ELF-1 (cell line): ENCODE results near the gene SPDYE4.

ENCODE experiments used
- DNase-seq: peaks from one replicate; pipeline ENCODE4 v3.0.0-alpha.2; 2016; ENCODE audit warnings: low read depth, low spot score

SPDYE4 gene

DNA sequence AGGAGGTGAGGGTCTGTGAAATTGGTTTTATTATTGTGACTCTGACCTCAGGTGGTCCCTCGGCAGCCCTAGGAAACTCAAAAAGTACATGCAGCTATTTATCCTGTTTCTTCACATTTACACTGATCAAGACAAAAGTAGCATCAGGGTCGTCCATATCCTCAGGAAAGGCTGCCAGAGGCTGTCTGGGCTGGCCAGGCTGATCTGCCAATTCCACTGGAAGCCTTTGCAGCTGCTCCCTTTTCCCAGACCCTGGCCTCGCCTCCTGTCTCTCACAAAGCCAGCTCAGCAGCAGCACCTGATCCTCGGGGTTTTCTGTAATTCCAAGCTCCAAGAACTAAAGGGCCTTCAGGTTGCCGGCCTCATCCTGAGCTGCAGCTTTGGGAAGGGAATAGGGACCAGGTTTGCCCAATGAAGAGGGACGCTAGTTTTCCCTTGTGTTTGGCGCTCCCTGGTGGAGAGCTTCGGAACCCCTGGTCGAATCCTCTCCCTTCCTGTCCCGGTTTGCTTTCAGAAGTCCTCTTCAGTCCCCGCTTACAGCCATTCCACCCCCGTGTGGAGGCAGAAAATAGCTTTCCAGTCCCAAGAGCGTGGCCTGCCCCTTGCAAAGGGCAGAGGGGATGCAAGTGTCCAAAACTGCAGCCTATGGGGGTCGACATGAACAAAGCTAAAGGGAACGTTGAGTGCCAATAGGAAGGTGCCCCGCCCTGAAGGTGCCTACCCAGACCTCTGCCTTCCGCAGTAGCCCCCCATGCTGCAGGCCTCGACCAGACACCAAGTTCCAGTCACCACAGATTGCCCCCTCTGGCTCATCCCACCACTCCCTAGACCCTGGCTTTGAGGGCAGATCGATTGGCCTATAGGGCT is 27.4 kb upstream of the SPDYE4 start:
- peak; percentile 94 for DNase-seq

DNA sequence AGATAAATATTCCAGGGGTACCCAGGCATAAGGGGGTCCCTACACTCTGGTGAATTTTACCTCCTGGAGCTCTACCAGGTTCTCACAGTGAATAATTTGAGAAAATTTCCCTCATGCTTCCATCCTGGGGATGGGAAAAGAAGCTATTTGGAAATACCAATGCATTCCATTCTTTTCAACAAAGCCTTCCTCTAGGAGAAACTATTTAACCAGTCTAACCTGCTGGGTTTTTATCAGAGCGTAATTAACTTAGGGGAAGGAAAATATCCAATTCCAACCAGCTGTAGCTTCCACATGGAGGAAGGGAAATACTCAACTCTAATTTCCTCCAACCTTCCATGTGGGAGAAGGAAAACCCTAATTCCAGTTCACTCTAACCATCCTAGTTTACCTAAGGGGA is 23.8 kb upstream of the SPDYE4 start:
- DNase-seq = peak; percentile 30

DNA sequence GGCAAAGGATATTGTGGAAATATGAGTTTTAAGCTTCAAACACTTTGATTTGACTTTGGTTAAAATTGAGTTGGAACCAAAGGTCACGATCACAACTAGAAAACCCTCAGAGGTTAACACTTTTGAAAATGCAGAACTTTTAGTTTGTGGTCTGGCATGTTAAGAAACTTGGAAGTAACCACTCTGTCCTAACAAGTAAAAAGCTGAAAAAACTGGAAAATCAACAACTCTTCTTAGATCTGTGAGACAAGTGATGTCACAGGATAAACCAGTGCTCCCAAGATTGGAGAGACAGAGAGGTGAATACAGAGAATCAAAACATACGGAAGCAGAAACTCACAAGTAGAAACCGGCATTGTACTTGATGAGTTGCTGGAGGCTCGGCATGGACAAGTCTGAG is 23.4 kb upstream of the SPDYE4 start:
- DNase-seq = peak; percentile 27

DNA sequence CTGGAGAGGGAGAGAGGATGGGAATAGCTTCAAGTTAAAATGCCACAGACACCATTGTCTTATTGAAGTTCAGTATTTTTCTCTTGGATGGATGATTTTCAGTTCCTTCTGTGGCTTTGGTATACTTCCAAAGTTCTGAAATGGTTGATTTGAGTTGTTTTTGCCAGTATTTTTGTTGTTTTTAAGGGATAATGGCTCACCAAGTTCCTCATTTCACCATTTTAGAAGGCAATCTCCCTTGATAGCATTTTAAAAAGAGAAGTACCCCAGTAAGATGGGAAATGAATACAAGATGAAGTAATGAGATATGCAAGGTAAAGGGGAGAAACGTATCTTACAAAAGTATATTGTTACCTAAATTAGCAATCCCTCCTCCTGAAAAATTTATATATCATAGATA is 18.5 kb upstream of the SPDYE4 start:
- no peak for DNase-seq

GRCh38 chr17:8776248-8776647 is 17.9 kb upstream of the SPDYE4 start:
- DNase-seq = no peak

- no peak for DNase-seq
Measured at GRCh38 chr17:8766731-8767130, 8.4 kb upstream of the SPDYE4 start.

DNA sequence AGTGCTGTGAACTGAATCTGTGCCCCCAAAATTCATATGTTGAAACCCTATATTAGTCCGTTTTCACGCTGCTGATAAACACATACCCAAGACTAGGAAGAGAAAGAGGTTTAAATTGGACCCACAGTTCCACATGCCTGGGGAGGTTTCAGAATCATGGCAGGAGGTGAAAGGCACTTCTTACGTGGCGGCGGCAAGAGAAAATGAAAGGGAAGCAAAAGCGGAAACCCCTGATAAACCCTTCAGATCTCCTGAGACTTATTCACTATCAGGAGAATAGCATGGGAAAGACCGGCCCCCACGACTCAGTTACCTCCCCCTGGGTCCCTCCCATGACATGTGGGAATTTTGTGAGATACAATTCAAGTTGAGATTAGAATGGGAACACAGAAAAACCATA is 3.7 kb upstream of the SPDYE4 start:
- no peak for DNase-seq

DNA sequence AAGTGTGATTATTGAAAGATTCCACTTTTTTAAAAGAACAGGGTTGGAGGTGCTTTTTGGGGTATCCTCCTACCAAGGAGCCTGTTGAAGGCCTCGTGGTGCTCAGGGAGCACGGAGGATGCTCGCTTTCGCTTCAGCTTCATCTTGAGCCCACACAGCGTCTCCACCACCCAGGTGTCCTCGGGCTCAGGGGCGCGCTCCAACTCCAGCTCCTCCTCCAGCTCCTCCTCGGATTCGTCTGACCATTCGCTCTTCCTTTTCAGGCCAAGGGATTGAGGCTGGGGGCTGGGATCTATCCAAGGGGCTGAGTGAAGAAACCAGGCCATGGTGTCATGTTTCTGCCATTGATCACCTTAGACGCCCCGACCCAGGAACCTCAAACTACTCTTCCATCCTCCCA is 1.2 kb downstream of the SPDYE4 start:
- DNase-seq = no peak

- no peak for DNase-seq
Measured at GRCh38 chr17:8755590-8756255, 2.6 kb downstream of the SPDYE4 start.

DNA sequence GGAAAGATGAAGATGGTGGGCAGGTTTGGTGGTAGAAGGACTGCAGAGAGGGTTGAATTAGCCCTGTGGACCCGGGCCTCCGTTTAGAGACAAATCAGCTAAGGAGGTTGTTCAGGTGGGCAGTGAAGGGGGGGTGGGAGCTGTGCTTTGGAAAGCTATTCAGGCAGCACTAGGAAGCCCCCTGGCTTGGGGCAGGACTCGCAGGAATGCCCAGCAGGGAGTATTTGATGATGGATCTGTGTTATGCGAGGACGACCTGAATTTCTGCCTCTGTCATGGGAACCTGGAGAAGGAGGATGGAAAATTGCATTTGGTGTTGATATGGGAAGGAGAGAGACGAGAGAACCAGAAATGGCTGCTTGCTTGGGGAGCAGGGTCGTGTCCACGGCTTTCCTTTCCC is 3.5 kb downstream of the SPDYE4 start:
- DNase-seq = no peak

DNA sequence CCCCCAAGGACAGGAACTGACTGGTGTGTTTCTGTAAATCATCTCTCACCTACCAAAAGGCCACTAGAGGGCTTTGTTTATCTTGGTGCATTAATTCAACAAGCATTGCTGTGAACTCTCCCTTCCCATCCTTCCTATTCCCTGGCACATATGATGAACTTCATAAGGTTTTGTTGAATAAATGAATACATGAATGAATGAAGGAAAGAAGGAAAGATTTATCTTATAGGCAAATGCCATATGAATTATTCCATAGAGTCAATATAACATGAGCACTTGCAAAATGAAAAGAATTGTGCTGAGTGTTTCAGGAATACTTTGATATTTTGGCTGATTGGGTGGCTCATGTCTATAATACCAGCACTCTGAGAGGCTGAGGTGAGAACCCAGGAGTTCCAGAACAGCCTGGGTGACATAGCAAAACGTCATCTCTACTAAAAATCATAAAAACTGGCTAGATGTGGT is 4.3 kb downstream of the SPDYE4 start:
- no peak for DNase-seq

DNA sequence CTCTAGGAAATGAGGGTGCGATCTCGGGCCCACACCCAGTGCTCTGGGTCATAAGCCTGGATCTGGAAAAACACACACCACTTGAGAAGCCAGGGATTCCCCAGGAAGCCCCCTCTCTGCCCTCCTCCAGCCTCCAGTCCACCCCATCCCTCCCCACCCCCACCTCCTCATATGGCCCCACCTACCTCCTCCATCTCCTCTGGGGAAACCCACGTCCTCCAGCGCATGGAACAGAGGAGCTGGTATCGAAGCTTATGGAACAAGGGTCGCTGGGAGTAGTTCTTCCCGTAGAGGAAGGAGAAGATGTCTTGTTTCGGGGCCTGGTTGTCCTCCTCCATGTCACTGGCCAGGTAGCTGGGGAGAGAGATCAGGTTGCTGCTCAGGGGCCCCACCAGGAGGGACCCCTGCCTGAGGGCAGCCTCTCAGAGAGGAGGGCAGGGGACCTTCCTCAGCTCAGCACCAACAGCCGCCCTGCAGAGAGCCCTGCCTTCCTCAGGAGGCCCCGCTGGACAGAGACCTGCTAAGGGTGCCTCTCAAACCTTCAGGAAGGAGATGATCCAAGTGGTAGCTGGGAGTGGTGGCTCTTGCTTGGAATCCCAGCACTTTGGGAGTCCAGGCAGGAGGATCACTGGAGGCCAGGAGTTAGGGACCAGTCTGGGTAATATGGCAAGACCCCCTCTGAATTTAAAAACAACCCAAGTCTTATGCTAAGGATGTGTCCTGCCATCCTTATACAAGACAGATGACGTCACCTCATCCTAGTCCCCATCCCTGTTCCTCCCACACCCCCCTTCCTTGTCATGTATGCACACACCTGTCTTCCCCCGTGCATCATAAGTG is 5.0 kb downstream of the SPDYE4 start:
- DNase-seq = no peak

- no peak for DNase-seq
Measured at GRCh38 chr17:8749616-8750015, 8.7 kb downstream of the SPDYE4 start.

DNA sequence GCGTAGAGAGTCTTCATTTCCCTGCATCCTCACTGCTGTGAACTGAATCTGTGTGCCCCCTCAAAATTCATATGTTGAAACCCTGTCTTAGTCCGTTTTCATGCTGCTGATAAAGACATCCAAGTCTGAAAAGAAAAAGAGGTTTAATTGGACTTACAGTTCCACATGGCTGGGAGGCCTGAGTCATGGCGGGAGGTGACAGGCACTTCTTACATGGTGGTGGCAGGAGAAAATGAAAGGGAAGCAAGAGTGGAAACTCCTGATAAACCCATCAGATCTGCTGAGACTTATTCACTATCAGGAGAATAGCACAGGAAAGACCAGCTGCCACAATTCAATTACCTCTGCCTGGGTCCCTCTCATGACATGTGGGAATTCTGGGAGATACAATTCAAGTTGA is 10.6 kb downstream of the SPDYE4 start:
- no peak for DNase-seq

DNA sequence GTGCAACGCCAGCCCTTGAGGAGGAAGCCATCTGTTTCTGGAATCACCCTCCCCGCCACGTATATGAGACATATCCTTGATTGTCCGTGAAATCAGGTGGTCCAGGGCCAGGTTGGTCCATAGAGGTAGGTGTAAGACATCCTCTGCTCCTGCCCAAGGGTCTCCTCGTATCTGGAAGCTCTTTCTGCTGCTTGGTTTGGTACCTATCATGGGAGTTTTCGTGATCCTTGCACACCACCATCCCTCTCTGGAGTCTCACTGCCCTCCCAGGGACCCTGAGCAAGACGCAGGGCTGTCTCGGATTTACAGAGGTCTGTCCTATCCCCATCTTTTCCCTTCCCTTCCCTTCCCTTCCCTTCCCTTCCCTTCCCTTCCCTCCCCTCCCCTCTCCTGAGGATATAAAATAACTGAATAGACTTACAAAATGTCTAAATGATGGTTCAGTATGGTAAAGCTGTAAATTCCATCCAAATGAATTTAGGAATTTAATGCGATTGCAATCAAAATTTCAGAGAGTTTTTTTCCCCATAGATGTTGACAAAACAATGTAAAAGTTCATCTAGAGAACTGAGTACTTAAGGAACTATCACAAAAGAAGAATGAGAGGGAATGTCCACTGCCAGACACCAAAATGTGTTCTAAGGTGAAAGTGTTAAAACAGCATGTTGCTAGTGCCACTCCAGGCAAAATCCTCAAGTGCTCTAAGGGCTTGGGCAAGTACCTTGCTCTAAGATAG is 11.7 kb downstream of the SPDYE4 start:
- no peak for DNase-seq

- peak; percentile 63 for DNase-seq
Measured at GRCh38 chr17:8745586-8746500, 12.5 kb downstream of the SPDYE4 start.

- DNase-seq = no peak
Measured at GRCh38 chr17:8744086-8744785, 14.1 kb downstream of the SPDYE4 start.

DNA sequence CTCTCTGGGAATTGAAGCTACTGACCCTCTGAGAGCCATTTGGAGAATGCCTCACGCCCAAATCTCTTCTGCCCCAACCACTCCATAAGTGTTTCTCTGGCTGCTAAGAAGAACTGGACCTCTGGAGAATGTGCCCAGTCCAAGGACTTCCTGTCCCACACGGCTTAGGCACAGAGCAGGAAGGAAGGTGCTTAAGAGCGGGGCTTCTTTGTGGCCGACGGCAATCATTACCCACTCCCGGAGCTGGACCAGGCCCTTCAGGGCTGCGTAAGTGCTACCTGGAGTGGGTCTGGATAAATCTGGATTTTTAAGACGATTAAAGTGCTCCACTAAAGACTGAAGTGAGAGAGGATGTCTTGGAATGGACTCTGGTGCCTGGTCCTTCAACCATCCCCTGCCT is 15.5 kb downstream of the SPDYE4 start:
- DNase-seq = no peak

- DNase-seq = no peak
Measured at GRCh38 chr17:8742274-8742673, 16.1 kb downstream of the SPDYE4 start.

GRCh38 chr17:8741771-8742170 is 16.6 kb downstream of the SPDYE4 start:
- DNase-seq = no peak
